Panc1 (cell line): ENCODE measurements around the gene NUMBL. TPM values are rescaled to one million over a fixed set of nuclear protein-coding genes. Genes with fewer than 3 reads are reported as not detected.

Experiments
- ATAC-seq: fragments of 200-7000 bp; cut with Tn5 transposase; 2 replicates; pipeline ENCODE4 v1.9.1; 2020; ENCODE audit warnings: mild to moderate bottlenecking, moderate library complexity
- BruUV-seq: library from RNA; stranded (reverse); fragments of 400-500 nt; replicated peaks from 2 replicates; lab custom pipeline; 2021; lab: Mats Ljungman, UMichigan
- CTCF ChIA-PET: fragments of 300-600 bp; sonication (Branson Sonifier 250); formaldehyde crosslinking; loops from one replicate; lab custom pipeline; 2022; ENCODE audit warnings: antibody characterized with exemption; lab: Charles Lee
- POLR2A ChIA-PET: fragments of 300-600 bp; sonication (Branson Sonifier 250); formaldehyde crosslinking; loops from one replicate; lab custom pipeline; 2022; ENCODE audit warnings: antibody characterized with exemption; lab: Charles Lee
- DNase-seq: peaks from one replicate; pipeline ENCODE4 v3.0.0-alpha.2; 2010; ENCODE audit warnings: low read depth, low spot score
- H3K27ac ChIP-seq: 2 replicates; pipeline ENCODE4 v1.5.1; 2011; ENCODE audit warnings: mild to moderate bottlenecking, low read length, inconsistent platforms
- H3K27me3 ChIP-seq: fragments of 200-500 bp; sonication (Bioruptor generic); 2 replicates; pipeline ENCODE4 v1.6.0; 2014; ENCODE audit warnings: low read length, inconsistent platforms; ENCODE audit not compliant: control insufficient read depth, insufficient read depth
- H3K36me3 ChIP-seq: fragments of 200-500 bp; sonication (Bioruptor generic); 2 replicates; pipeline ENCODE4 v1.5.1; 2014; ENCODE audit warnings: inconsistent platforms, mild to moderate bottlenecking, low read length, moderate library complexity; ENCODE audit not compliant: control insufficient read depth, insufficient read depth
- H3K4me1 ChIP-seq: 2 replicates; pipeline ENCODE4 v1.5.1; 2011; ENCODE audit warnings: inconsistent platforms, mild to moderate bottlenecking, low read length, moderate library complexity; ENCODE audit not compliant: control insufficient read depth, insufficient read depth
- H3K4me3 ChIP-seq, 2 experiments: 2 replicates each; pipeline ENCODE4 v1.5.1; 2011 to 2012; ENCODE audit warnings: low read depth in 2 of 2, low read length in 2 of 2, mild to moderate bottlenecking in 2 of 2, inconsistent platforms in 1 of 2, moderate library complexity in 1 of 2
- H3K9me3 ChIP-seq: fragments of 200-500 bp; sonication (Bioruptor generic); 2 replicates; pipeline ENCODE4 v1.5.1; 2014; ENCODE audit warnings: low read depth, mild to moderate bottlenecking, inconsistent platforms, low read length, moderate library complexity; ENCODE audit not compliant: control insufficient read depth, insufficient read depth
- POLR2AphosphoS5 ChIP-seq: IDR thresholded peaks from 2 replicates; pipeline ENCODE4 v1.6.1; 2012; ENCODE audit warnings: mild to moderate bottlenecking, low read depth, low read length, moderate library complexity
- SIN3A ChIP-seq: IDR thresholded peaks from 2 replicates; pipeline ENCODE4 v1.6.1; 2012; ENCODE audit warnings: low read depth, mild to moderate bottlenecking, low read length, moderate library complexity, borderline replicate concordance; ENCODE audit not compliant: insufficient read depth
- TCF7L2 ChIP-seq: IDR thresholded peaks from 2 replicates; pipeline ENCODE4 v1.6.1; 2011; ENCODE audit warnings: mild to moderate bottlenecking, low read depth, low read length, inconsistent platforms
- in situ Hi-C: cut with HindIII; loops from 2 replicates; pipeline ENCODE4 v1.10.0; 2016; ENCODE audit warnings: low sequenced_read_pairs, low pct_unique_long_range_greater_than_20kb
- intact Hi-C: fragments of 100-400 bp; cut with micrococcal nuclease; formaldehyde crosslinking; loops from one replicate; pipeline ENCODE4 v1.10.0; 2022; ENCODE audit not compliant: unreplicated experiment
- total RNA-seq: library from RNA; stranded (reverse); gene quantifications from one replicate; pipeline ENCODE4 v1.2.1, GENCODE V29; 2021; ENCODE audit not compliant: unreplicated experiment
- TF ChIP-seq, protein P1 (sequence below), 2 experiments: IDR thresholded peaks; 2 replicates each; pipeline ENCODE4 v1.6.1; 2011 to 2012; ENCODE audit warnings: low read depth in 2 of 2, control low read depth in 1 of 2, low read length in 1 of 2, mild to moderate bottlenecking in 1 of 2, moderate library complexity in 1 of 2; ENCODE audit not compliant: insufficient read depth in 1 of 2
- TF ChIP-seq, protein P2 (sequence below): fragments of 450-650 bp; IDR thresholded peaks from 2 replicates; pipeline ENCODE4 v1.5.1; 2017; ENCODE audit warnings: mild to moderate bottlenecking

The NUMBL gene
- total RNA-seq, 1 experiment from 2014 or later = 27.6 TPM

DNA sequence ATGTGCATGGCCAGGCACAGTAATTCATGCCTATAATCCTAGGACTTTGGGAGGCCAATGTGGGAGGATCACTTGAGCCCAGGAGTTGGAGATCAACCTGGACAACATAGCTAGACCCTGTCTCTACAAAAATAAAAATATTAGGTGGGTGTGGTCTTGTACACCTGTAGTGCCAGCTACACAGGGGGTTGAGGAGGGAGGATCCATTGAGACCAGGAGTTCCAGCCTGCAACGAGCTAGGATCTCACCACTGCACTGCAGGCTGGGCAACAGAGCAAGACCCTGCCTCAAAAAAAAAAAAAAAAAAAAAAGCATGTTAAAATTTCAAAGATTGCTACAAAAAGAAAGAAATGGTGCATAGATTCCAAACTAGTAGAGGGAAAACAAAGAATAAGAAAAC, 52.1 kb downstream of the NUMBL start:
- no peaks in the 10 kb centered on the region for H3K27me3 ChIP-seq
- TF ChIP-seq, protein P1, sequence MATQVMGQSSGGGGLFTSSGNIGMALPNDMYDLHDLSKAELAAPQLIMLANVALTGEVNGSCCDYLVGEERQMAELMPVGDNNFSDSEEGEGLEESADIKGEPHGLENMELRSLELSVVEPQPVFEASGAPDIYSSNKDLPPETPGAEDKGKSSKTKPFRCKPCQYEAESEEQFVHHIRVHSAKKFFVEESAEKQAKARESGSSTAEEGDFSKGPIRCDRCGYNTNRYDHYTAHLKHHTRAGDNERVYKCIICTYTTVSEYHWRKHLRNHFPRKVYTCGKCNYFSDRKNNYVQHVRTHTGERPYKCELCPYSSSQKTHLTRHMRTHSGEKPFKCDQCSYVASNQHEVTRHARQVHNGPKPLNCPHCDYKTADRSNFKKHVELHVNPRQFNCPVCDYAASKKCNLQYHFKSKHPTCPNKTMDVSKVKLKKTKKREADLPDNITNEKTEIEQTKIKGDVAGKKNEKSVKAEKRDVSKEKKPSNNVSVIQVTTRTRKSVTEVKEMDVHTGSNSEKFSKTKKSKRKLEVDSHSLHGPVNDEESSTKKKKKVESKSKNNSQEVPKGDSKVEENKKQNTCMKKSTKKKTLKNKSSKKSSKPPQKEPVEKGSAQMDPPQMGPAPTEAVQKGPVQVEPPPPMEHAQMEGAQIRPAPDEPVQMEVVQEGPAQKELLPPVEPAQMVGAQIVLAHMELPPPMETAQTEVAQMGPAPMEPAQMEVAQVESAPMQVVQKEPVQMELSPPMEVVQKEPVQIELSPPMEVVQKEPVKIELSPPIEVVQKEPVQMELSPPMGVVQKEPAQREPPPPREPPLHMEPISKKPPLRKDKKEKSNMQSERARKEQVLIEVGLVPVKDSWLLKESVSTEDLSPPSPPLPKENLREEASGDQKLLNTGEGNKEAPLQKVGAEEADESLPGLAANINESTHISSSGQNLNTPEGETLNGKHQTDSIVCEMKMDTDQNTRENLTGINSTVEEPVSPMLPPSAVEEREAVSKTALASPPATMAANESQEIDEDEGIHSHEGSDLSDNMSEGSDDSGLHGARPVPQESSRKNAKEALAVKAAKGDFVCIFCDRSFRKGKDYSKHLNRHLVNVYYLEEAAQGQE (IDR thresholded peaks at IDR 0.05; ENCODE audit: insufficient read depth in 1 of 2, low read depth in 2 of 2, low read length in 1 of 2) = no peak
- H3K4me3 ChIP-seq = no peak overlapping the region
- CTCF ChIA-PET = interaction anchor here (0.6 kb wide), 1 partner anchor 19 kb away, joined by 6 read pairs; no protein-coding TSS in a partner anchor
- POLR2A ChIA-PET = no interaction called here
- no TSS peak for BruUV-seq
- intact Hi-C loops = no loop called here
- in situ Hi-C loops = no loop called here
- peaks cover 4% of the 10 kb centered on the region; the same call in 1 of the 2 replicates for H3K4me1 ChIP-seq
- no peak overlapping the region for H3K27ac ChIP-seq
- no peaks in the 10 kb centered on the region for H3K9me3 ChIP-seq
- H3K36me3 ChIP-seq = no peaks in the 10 kb centered on the region
- no peak for DNase-seq
- ATAC-seq = no peak

DNA sequence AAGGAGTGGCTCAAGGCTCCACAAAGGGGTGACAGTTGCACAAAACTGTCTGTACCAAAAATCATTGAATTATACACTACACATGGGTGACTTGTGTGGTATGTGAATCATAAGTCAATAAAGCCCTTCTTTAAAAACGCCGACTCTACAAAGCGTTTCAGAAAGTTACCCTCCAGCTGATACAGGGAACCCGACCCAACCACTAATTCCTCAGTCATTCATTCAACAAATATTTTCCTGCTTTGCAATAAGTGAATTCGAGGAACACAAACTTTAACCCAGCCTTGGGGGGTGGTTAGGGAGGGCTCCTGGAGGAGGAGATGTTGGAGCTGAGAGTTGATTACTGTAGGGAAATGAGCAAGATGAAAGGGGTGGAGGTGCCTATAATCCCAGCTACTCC, 57.2 kb downstream of the NUMBL start:
- in situ Hi-C loops = no loop called here
- no peak for DNase-seq
- POLR2A ChIA-PET = no interaction called here

More for the DNA sequence above, 57.2 kb downstream of the NUMBL start:
- no peaks in the 10 kb centered on the region for H3K27me3 ChIP-seq
- intact Hi-C loops = no loop called here
- no peak overlapping the region for H3K27ac ChIP-seq
- no peak for ATAC-seq
- no TSS peak for BruUV-seq
- no peaks in the 10 kb centered on the region for H3K9me3 ChIP-seq
- H3K4me3 ChIP-seq = no peak overlapping the region
- TF ChIP-seq, protein P1 (IDR thresholded peaks at IDR 0.05; ENCODE audit: insufficient read depth in 1 of 2, low read depth in 2 of 2, low read length in 1 of 2) = no peak
- no peak for TF ChIP-seq SIN3A
- TF ChIP-seq, protein P2, sequence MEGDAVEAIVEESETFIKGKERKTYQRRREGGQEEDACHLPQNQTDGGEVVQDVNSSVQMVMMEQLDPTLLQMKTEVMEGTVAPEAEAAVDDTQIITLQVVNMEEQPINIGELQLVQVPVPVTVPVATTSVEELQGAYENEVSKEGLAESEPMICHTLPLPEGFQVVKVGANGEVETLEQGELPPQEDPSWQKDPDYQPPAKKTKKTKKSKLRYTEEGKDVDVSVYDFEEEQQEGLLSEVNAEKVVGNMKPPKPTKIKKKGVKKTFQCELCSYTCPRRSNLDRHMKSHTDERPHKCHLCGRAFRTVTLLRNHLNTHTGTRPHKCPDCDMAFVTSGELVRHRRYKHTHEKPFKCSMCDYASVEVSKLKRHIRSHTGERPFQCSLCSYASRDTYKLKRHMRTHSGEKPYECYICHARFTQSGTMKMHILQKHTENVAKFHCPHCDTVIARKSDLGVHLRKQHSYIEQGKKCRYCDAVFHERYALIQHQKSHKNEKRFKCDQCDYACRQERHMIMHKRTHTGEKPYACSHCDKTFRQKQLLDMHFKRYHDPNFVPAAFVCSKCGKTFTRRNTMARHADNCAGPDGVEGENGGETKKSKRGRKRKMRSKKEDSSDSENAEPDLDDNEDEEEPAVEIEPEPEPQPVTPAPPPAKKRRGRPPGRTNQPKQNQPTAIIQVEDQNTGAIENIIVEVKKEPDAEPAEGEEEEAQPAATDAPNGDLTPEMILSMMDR = no peak
- TF ChIP-seq POLR2AphosphoS5 = no peak
- no peak for TF ChIP-seq TCF7L2
- no peaks in the 10 kb centered on the region for H3K36me3 ChIP-seq
- no peaks in the 10 kb centered on the region for H3K4me1 ChIP-seq
- CTCF ChIA-PET = interaction anchor here (1.3 kb wide), 1 partner anchor 28 kb away, joined by 3 read pairs; no protein-coding TSS in a partner anchor
